ENCODE data around the gene PARVG.

PARVG gene

GRCh38 chr22:44206696-44207095 is 26.0 kb downstream of the PARVG start:
- DNase-seq: no peak
- in situ Hi-C loops (cut with MboI; ENCODE audit: low pct_unique_long_range_greater_than_20kb, low sequenced_read_pairs): no loop called here

- in situ Hi-C loops (cut with MboI; ENCODE audit: low pct_unique_long_range_greater_than_20kb, low sequenced_read_pairs): no loop called here
- no peak for DNase-seq
Measured at GRCh38 chr22:44207173-44207980, 26.7 kb downstream of the PARVG start.

- in situ Hi-C loops (cut with MboI; ENCODE audit: low pct_unique_long_range_greater_than_20kb, low sequenced_read_pairs): no loop called here
- DNase-seq: no peak
Measured at GRCh38 chr22:44207981-44208317, 27.2 kb downstream of the PARVG start.

- no peak for DNase-seq
- in situ Hi-C loops (cut with MboI; ENCODE audit: low pct_unique_long_range_greater_than_20kb, low sequenced_read_pairs): no loop called here
Measured at GRCh38 chr22:44209343-44209742, 28.6 kb downstream of the PARVG start.

- in situ Hi-C loops (cut with MboI; ENCODE audit: low pct_unique_long_range_greater_than_20kb, low sequenced_read_pairs): no loop called here
- no peak for DNase-seq
Measured at GRCh38 chr22:44210722-44211121, 30.0 kb downstream of the PARVG start.

- DNase-seq: no peak
- in situ Hi-C loops (cut with MboI; ENCODE audit: low pct_unique_long_range_greater_than_20kb, low sequenced_read_pairs): no loop called here
Measured at GRCh38 chr22:44211256-44211945, 30.7 kb downstream of the PARVG start.

GRCh38 chr22:44211946-44212930 is 31.5 kb downstream of the PARVG start:
- DNase-seq: no peak
- in situ Hi-C loops (cut with MboI; ENCODE audit: low pct_unique_long_range_greater_than_20kb, low sequenced_read_pairs): no loop called here

GRCh38 chr22:44212936-44213335 is 32.2 kb downstream of the PARVG start:
- no peak for DNase-seq
- in situ Hi-C loops (cut with MboI; ENCODE audit: low pct_unique_long_range_greater_than_20kb, low sequenced_read_pairs): no loop called here

- in situ Hi-C loops (cut with MboI; ENCODE audit: low pct_unique_long_range_greater_than_20kb, low sequenced_read_pairs): no loop called here
- no peak for DNase-seq
Measured at GRCh38 chr22:44213489-44214043, 32.8 kb downstream of the PARVG start.

- DNase-seq: no peak
- in situ Hi-C loops (cut with MboI; ENCODE audit: low pct_unique_long_range_greater_than_20kb, low sequenced_read_pairs): no loop called here
Measured at GRCh38 chr22:44214187-44214586, 33.5 kb downstream of the PARVG start.

GRCh38 chr22:44214764-44215163 is 34.0 kb downstream of the PARVG start:
- in situ Hi-C loops (cut with MboI; ENCODE audit: low pct_unique_long_range_greater_than_20kb, low sequenced_read_pairs): no loop called here
- no peak for DNase-seq

GRCh38 chr22:44215287-44215686 is 34.6 kb downstream of the PARVG start:
- no peak for DNase-seq
- in situ Hi-C loops (cut with MboI; ENCODE audit: low pct_unique_long_range_greater_than_20kb, low sequenced_read_pairs): no loop called here

GRCh38 chr22:44217346-44217745 is 36.6 kb downstream of the PARVG start:
- DNase-seq: no peak
- in situ Hi-C loops (cut with MboI; ENCODE audit: low pct_unique_long_range_greater_than_20kb, low sequenced_read_pairs): no loop called here

- DNase-seq: no peak
- in situ Hi-C loops (cut with MboI; ENCODE audit: low pct_unique_long_range_greater_than_20kb, low sequenced_read_pairs): no loop called here
Measured at GRCh38 chr22:44218071-44218470, 37.3 kb downstream of the PARVG start.

GRCh38 chr22:44219101-44219870 is 38.6 kb downstream of the PARVG start:
- DNase-seq: no peak
- in situ Hi-C loops (cut with MboI; ENCODE audit: low pct_unique_long_range_greater_than_20kb, low sequenced_read_pairs): no loop called here

GRCh38 chr22:44220727-44221680 is 40.3 kb downstream of the PARVG start:
- in situ Hi-C loops (cut with MboI; ENCODE audit: low pct_unique_long_range_greater_than_20kb, low sequenced_read_pairs): no loop called here

GRCh38 chr22:44221710-44222475 is 41.2 kb downstream of the PARVG start:
- no peak for DNase-seq
- in situ Hi-C loops (cut with MboI; ENCODE audit: low pct_unique_long_range_greater_than_20kb, low sequenced_read_pairs): no loop called here

More at GRCh38 chr22:44220727-44221680, 40.3 kb downstream of the PARVG start:
- no peak for DNase-seq
